ENCODE data around the gene BICC1. TPM values are rescaled to one million over a fixed set of nuclear protein-coding genes. Genes with fewer than 3 reads are reported as not detected.

Gene BICC1
- total and polyA plus RNA-seq, 2 of the 4 experiments (the other 2 are of a cell fraction) = 5.7 to 42.5 TPM

- dilution Hi-C loops (cut with HindIII; ENCODE audit: low sequenced_read_pairs, unreplicated experiment) = no loop called here
These were observed 44.6 kb upstream of the BICC1 start for GRCh38 chr10:58467931-58468635.

More at GRCh38 chr10:58467931-58468635, 44.6 kb upstream of the BICC1 start:
- ChIA-PET CTCF (interaction anchor here (0.6 kb wide), 1 partner anchor 16 kb away, joined by 5 read pairs; no protein-coding TSS in a partner anchor), POLR2A (ENCODE audit: unreplicated experiment) (no interaction called here)
- H3K4me2 ChIP-seq (ENCODE audit: low read depth, low read length) = no peak overlapping the region
- H4K20me1 ChIP-seq (ENCODE audit: insufficient read depth, low read length) = no peaks in the 10 kb centered on the region
- H3K14ac ChIP-seq (replicated peaks; ENCODE audit: low read depth, low read length) = no peak overlapping the region
- H2BK5ac ChIP-seq (ENCODE audit: low read depth, low read length, poor library complexity, severe bottlenecking) = no peak overlapping the region
- ATAC-seq (ENCODE audit: low read depth) (no peak), DNase-seq (no peak)
- H4K8ac ChIP-seq (ENCODE audit: low read depth in 2 of 2, low read length in 2 of 2) = no peak overlapping the region
- TF ChIP-seq MAFK (IDR thresholded peaks at IDR 0.05; ENCODE audit: low read depth, low read length) = no peak
- TF ChIP-seq NFE2L2 (IDR thresholded peaks at IDR 0.05; ENCODE audit: low read depth, low read length) = no peak
- no peak for TF ChIP-seq BHLHE40 (IDR thresholded peaks at IDR 0.05; ENCODE audit: low read depth, low read length)
- no peak overlapping the region for H2BK20ac ChIP-seq (ENCODE audit: low read depth, low read length)
- H3K4me3 ChIP-seq (ENCODE audit: insufficient read depth, low read depth, low read length) = no peak overlapping the region
- H3K36me3 ChIP-seq (ENCODE audit: control insufficient read depth, insufficient read depth, low read length) = no peaks in the 10 kb centered on the region
- no peak overlapping the region for H3K56ac ChIP-seq (ENCODE audit: extremely low read depth, insufficient read depth, low read length)
- H3K79me1 ChIP-seq (ENCODE audit: low read depth in 1 of 2, low read length in 2 of 2) = no peaks in the 10 kb centered on the region
- H2AK9ac ChIP-seq (replicated peaks; ENCODE audit: low read depth, low read length, poor library complexity) = no peak overlapping the region
- no peak overlapping the region for H2AFZ ChIP-seq (replicated peaks; ENCODE audit: low read length, poor library complexity)
- H4K5ac ChIP-seq (ENCODE audit: low read depth, low read length) = peak overlapping the region; percentile 42; the same call in 1 of the 2 replicates
- no peaks in the 10 kb centered on the region for H3K9me3 ChIP-seq (ENCODE audit: control insufficient read depth, insufficient read depth, low read length)
- no peak overlapping the region for H3K4ac ChIP-seq (ENCODE audit: low read depth, low read length)
- intact Hi-C loops (cut with micrococcal nuclease) = no loop called here
- no peaks in the 10 kb centered on the region for H3K4me1 ChIP-seq (ENCODE audit: control insufficient read depth, insufficient read depth, low read length)
- no peak overlapping the region for H2BK15ac ChIP-seq (ENCODE audit: low read depth, low read length)
- H3K9me1 ChIP-seq (ENCODE audit: insufficient read depth, low read length) = no peaks in the 10 kb centered on the region
- no peak overlapping the region for H3K9ac ChIP-seq (ENCODE audit: low read depth, low read length)
- no peak overlapping the region for H3K27ac ChIP-seq (ENCODE audit: insufficient read depth, low read length)
- no CpG with 5 or more reads among the region's 2 CpGs for WGBS, 2 experiments (ENCODE audit: extremely low coverage in 2 of 2, insufficient read length in 1 of 2)
- in situ Hi-C loops (cut with MboI; ENCODE audit: low sequenced_read_pairs) = no loop called here
- H4K91ac ChIP-seq (ENCODE audit: insufficient read depth, low read depth, low read length) = no peak overlapping the region; the same call in 1 of the 2 replicates
- no peak overlapping the region for H3K23ac ChIP-seq (ENCODE audit: low read depth, low read length)
- H3K18ac ChIP-seq (ENCODE audit: low read depth, low read length) = peak overlapping the region; percentile 12; the same call in 1 of the 2 replicates
- H2AK5ac ChIP-seq (ENCODE audit: low read depth, low read length) = no peak overlapping the region
- no peak overlapping the region for H2BK120ac ChIP-seq (ENCODE audit: low read depth, low read length)
- H3K27me3 ChIP-seq (ENCODE audit: control insufficient read depth, insufficient read depth, low read length) = no peaks in the 10 kb centered on the region
- no TSS peak for BruUV-seq (replicated peaks)

All from IMR-90 (cell line).